ENCODE results near the gene ABCD3.
"Not testable (repeated sequence)": the region's sequence is repeated elsewhere in the genome, so short reads cannot be mapped to it uniquely, and the experiment has no call there.

Gene ABCD3

DNA sequence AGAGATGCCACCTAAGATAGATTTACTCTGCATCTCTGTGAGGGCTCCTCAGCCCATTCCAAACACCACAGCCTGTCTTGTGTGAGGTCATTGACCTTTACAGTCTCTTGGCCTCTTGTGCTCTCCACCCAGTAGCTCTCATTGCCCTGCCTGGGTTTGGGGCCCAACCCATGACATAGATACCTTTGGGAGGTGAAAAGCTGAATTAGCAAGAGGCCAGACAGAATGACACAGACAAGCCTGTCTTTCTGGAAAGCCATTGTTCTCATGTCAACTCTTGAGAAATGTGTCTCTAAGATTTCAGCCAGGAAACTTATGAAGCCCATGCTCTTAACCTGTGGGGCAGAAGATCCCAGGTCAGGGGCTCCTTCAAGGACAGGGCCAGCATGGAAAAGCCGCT is 141.7 kb downstream of the ABCD3 start:
- H3K9ac ChIP-seq (ENCODE audit: low read depth, low read length): no peak overlapping the region

DNA sequence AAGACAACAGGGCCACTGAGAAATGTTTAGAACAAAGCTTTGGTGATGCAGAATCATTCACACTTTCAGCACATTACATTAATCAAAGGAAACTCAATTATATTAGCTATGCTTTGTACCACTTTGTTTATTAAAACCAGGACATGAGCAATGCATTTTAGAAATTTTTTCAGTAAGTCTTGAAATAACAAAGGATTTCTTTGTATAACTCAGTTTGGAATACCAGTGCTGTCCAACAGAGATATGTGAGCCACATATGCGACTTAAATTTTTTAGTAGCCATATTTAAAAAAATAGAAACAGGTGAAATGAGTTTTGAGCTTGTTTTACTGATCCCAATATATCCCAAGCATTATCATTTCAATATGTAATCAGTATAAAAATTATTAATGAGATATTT is 142.1 kb downstream of the ABCD3 start:
- H3K36me3 ChIP-seq (ENCODE audit: control insufficient read depth, insufficient read depth, low read length): no peaks in the 10 kb centered on the region
- H3K9me3 ChIP-seq (ENCODE audit: control insufficient read depth, insufficient read depth, low read length): no peaks in the 10 kb centered on the region
- H3K27me3 ChIP-seq (ENCODE audit: control insufficient read depth, insufficient read depth, low read length): no peaks in the 10 kb centered on the region
- no peaks in the 10 kb centered on the region for H3K4me1 ChIP-seq (ENCODE audit: control insufficient read depth, insufficient read depth, low read length)
- no peak overlapping the region for H3K9ac ChIP-seq (ENCODE audit: low read depth, low read length)
- H3K4me3 ChIP-seq (ENCODE audit: low read depth, low read length): no peak overlapping the region

More for the DNA sequence above, 141.7 kb downstream of the ABCD3 start:
- H3K27me3 ChIP-seq (ENCODE audit: control insufficient read depth, insufficient read depth, low read length): no peaks in the 10 kb centered on the region
- no peaks in the 10 kb centered on the region for H3K36me3 ChIP-seq (ENCODE audit: control insufficient read depth, insufficient read depth, low read length)
- H3K4me3 ChIP-seq (ENCODE audit: low read depth, low read length): no peak overlapping the region
- H3K9me3 ChIP-seq (ENCODE audit: control insufficient read depth, insufficient read depth, low read length): no peaks in the 10 kb centered on the region
- no peaks in the 10 kb centered on the region for H3K4me1 ChIP-seq (ENCODE audit: control insufficient read depth, insufficient read depth, low read length)

DNA sequence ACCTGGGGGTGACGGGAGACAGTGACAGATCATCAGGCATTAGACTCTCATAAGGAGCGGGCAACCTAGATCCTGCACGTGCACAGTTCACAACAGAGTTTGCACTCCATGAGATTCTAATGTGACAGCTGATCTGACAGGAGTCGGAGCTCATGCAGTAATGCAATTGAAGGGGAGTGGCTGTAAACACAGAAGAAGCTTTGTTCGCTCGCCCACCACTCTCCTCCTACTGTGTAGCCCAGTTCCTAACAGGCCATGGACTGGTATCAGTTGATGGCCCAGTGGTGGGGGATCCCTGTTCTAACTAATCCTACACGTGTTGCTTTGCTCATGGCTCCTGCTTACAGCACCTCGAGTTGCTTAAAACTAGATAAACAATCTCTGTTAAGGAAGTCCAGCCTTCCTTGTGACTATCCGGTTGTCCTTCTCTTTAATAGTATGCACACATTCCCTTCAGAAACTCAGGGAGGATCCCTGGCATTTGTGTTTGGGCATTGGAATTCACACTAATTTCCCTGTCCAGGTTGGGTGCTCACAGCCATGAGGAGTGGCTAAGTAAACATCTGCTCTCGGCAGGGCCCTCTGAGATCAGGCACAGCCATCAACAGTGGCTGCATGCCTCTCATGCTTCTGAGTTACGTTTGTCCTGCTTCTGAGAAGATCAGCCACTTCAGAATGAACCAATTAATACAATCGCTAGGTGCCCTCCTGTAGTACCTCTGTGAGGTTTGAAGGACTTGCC is 144.5 kb downstream of the ABCD3 start:
- Histone ChIP-seq H3K36me3 (ENCODE audit: control insufficient read depth, insufficient read depth, low read length) (no peaks in the 10 kb centered on the region), H3K9me3 (ENCODE audit: control insufficient read depth, insufficient read depth, low read length) (no peaks in the 10 kb centered on the region), H3K9ac (ENCODE audit: low read depth, low read length) (no peak overlapping the region), H3K4me1 (ENCODE audit: control insufficient read depth, insufficient read depth, low read length) (no peaks in the 10 kb centered on the region), H3K4me3 (ENCODE audit: low read depth, low read length) (no peak overlapping the region), H3K27me3 (ENCODE audit: control insufficient read depth, insufficient read depth, low read length) (no peaks in the 10 kb centered on the region)

DNA sequence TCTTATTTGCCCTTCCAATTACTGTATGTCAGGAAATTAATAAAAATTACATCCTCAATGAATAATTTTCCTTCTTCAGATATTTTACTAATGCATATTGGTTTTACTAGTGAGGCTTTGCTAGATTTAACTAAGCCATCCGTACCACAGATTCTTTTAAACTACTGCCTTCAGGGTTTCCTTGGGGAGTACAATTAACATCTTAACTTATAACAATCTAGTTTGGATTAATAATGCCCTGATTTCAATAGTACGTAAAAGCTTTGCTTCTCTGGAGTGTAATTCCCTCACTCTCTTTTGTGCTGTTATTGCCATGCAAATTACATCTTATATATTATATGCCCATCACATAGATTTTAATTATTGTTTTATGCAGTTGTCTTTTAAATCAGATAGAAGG is 147.7 kb downstream of the ABCD3 start:
- Histone ChIP-seq H3K4me3 (ENCODE audit: low read depth, low read length) (no peak overlapping the region), H3K36me3 (ENCODE audit: control insufficient read depth, insufficient read depth, low read length) (no peaks in the 10 kb centered on the region), H3K4me1 (ENCODE audit: control insufficient read depth, insufficient read depth, low read length) (no peaks in the 10 kb centered on the region), H3K9ac (ENCODE audit: low read depth, low read length) (no peak overlapping the region), H3K27me3 (ENCODE audit: control insufficient read depth, insufficient read depth, low read length) (no peaks in the 10 kb centered on the region), H3K9me3 (ENCODE audit: control insufficient read depth, insufficient read depth, low read length) (no peaks in the 10 kb centered on the region)

DNA sequence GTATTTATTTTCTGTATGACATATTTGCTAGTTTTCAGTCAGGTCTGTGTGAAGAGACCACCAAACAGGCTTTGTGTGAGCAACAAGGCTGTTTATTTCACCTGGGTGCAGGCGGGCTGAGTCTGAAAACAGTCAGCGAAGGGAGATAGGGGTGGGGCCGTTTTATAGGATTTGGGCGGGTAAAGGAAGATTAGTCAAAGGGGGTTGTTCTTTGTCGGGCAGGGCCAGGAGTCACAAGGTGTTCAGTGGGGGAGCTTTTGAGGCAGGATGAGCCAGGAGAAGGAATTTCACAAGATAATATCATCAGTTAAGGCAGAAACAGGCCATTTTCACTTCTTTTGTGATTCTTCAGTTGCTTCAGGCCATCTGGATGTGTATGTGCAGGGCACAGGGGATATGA is 148.2 kb downstream of the ABCD3 start:
- not testable (repeated sequence) for H3K9ac ChIP-seq (ENCODE audit: low read depth, low read length); H3K36me3 ChIP-seq (ENCODE audit: control insufficient read depth, insufficient read depth, low read length); H3K4me1 ChIP-seq (ENCODE audit: control insufficient read depth, insufficient read depth, low read length); H3K4me3 ChIP-seq (ENCODE audit: low read depth, low read length); H3K9me3 ChIP-seq (ENCODE audit: control insufficient read depth, insufficient read depth, low read length); H3K27me3 ChIP-seq (ENCODE audit: control insufficient read depth, insufficient read depth, low read length)

DNA sequence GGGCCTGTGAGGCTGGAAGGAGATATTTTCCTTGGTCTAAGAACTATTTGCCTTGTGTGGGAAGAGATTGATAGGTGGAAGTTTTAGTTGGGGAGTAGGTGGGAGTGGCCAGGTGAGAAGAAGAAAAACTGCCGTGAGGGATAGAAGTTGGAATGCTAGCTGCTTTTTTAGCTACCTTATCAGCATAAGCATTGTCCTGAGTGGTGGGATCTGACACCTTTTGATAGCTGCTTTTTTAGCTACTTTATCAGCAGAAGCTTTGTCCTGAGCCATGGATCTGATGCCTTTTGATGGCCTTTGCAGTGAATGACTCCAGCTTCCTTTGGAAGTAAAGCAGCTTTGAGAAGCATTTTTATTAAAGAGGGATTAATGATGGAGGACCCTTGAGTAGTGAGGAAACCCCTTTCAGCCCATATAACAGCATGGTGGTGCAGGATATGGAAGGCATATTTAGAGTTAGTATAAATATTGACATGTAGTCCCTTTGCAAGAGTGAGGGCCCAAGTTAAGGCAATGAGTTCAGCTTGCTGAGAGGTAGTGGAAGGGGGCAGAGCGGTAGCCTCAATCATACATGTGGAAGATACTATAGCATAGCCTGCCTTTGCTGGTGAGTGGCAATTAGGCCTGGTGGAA is 149.9 kb downstream of the ABCD3 start:
- not testable (repeated sequence) for H3K9ac ChIP-seq (ENCODE audit: low read depth, low read length); H3K27me3 ChIP-seq (ENCODE audit: control insufficient read depth, insufficient read depth, low read length); H3K4me3 ChIP-seq (ENCODE audit: low read depth, low read length); H3K9me3 ChIP-seq (ENCODE audit: control insufficient read depth, insufficient read depth, low read length); H3K36me3 ChIP-seq (ENCODE audit: control insufficient read depth, insufficient read depth, low read length); H3K4me1 ChIP-seq (ENCODE audit: control insufficient read depth, insufficient read depth, low read length)

Data from iPS-15b (cell line).